Stimulated activated CD4-positive, alpha-beta T cell treated with anti-CD3 and anti-CD28 coated beads, TNF-alpha, amount 100 ng/mL, for 4 hours (primary cell): ENCODE data around the gene ARMC3.
"Not testable (repeated sequence)": the region's sequence is repeated elsewhere in the genome, so short reads cannot be mapped to it uniquely, and the experiment has no call there.

ENCODE experiments used
- DNase-seq, 3 experiments: peaks; one replicate each; pipeline ENCODE4 v3.0.0-alpha.2; 2020; ENCODE audit warnings: low read depth in 3 of 3

Gene ARMC3

GRCh38 chr10:22927166-22927565, 687 bp upstream of the ARMC3 start:
- DNase-seq = no peak

- DNase-seq = not testable (repeated sequence)
These were observed 1.2 kb downstream of the ARMC3 start for GRCh38 chr10:22929053-22929452.

DNA sequence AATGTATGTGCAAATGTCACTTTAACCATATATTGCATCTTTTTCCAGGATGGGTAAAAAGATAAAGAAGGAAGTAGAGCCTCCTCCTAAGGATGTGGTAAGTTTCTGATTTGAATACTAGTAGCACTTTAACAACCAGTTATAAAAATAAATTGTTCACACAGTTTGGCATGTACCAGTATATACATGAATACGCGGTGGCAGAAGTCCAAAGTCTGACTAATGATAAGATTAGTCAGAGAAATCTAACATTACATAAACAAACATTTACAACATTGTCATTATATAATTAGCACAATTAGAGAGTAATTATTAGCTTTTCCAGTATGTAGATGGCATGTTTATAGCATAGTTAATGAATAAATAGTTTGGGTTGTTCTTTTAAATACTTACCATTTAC, 4.1 kb downstream of the ARMC3 start:
- no peak for DNase-seq

- no peak for DNase-seq
These were observed 4.9 kb downstream of the ARMC3 start for GRCh38 chr10:22932626-22933370.

GRCh38 chr10:22934726-22935125, 6.9 kb downstream of the ARMC3 start:
- DNase-seq = no peak

DNA sequence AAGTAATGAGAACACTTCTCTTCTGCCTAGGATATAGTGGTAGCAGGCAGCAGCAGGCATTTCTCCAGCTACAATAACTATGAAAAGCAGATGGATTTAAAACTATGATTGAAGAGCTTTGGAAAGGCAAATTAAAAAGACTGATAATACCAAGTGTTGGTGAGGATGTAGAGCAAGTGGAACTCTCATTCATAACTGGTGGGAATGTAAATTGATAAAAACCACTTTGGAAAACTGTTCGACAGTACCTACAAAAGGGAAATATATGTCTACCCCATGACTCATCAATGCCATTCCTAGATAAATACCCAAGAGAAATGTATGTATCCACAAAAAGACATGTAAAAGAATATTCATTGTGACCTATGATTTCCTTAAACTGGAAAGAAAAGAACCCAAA, 14.6 kb downstream of the ARMC3 start:
- DNase-seq = no peak

GRCh38 chr10:22945934-22946673, 18.3 kb downstream of the ARMC3 start:
- no peak for DNase-seq

DNA sequence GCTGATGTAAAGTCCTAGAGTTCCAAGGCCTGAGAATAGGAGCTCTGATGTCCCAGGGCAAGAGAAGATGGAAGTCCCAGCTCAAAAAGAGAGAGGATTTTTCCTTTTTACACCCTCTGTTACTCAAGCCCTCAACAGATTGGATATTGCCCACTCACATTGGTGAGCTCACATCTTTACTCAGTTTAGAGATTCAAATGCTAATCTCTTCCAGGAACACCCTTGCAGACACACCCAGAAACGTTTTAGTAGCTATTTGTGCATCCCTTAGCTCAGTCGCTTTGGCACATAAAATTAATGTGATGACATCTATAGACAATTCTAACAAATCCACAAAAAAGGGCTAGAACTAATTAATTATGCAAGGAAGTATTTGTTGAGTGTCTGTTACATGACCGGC, 27.1 kb downstream of the ARMC3 start:
- no peak for DNase-seq

DNA sequence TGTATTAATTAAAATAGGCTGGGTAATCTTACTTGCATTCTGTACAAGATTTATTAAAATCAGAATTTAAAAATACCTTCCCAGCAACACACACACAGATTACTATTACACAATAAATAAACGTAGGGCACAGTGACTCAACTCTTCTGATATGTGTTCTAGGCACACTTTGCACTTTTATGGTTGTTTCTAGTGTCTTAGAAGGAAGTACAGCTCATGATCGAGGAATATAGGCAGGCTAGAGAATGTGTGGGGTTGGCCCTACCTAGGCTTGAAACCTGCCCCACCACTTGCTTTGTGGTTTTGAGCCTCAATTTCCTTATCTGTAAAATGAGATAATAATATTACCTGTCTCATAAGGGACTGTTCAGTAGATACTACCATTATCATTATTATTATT, 30.5 kb downstream of the ARMC3 start:
- no peak for DNase-seq

GRCh38 chr10:22959292-22959691, 31.4 kb downstream of the ARMC3 start:
- no peak for DNase-seq

- DNase-seq = no peak
These were observed 32.1 kb downstream of the ARMC3 start for GRCh38 chr10:22959950-22960349.

DNA sequence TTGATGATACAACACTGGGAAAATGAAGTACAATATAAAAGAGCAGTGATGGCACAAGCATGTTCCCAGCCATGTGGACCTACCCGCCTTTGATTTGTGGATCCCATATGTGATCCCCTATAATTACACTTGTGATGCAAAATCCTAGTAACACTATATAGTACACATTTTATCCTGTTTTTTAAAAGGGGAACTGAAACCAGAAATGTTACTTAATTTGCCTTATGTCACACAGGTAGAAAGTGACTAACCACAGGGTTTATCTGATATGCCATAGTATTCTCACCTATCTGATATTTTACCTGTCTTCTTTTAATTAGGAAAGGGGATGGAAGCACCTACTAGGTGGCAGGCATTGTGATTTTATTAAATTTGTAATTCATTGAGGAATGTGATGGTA, 35.0 kb downstream of the ARMC3 start:
- DNase-seq = no peak

GRCh38 chr10:22969704-22970103, 41.9 kb downstream of the ARMC3 start:
- DNase-seq = no peak

DNA sequence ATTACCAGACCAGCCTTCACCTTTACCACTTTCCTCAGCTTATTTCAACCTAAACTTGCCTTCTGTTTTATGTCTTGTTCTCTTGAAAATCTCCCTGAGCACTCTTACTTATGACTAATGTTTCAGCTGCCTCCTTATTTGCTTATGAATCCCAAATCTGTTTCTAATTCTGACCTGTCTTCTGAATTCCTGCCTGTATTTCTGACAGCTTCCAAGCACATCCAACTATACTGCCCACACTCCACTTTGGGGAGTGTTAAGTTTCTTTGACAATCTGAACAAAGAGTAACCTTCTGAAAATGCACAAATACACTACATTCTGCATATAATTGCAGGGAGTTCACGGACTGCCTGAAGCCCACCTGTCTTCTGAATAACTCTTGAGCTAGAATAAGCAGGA, 48.7 kb downstream of the ARMC3 start:
- DNase-seq = no peak

- no peak for DNase-seq
These were observed 49.9 kb downstream of the ARMC3 start for GRCh38 chr10:22977751-22978150.

GRCh38 chr10:22978287-22978686, 50.4 kb downstream of the ARMC3 start:
- DNase-seq = no peak

GRCh38 chr10:22978918-22979317, 51.1 kb downstream of the ARMC3 start:
- no peak for DNase-seq

- DNase-seq = no peak
These were observed 53.0 kb downstream of the ARMC3 start for GRCh38 chr10:22980822-22981221.

DNA sequence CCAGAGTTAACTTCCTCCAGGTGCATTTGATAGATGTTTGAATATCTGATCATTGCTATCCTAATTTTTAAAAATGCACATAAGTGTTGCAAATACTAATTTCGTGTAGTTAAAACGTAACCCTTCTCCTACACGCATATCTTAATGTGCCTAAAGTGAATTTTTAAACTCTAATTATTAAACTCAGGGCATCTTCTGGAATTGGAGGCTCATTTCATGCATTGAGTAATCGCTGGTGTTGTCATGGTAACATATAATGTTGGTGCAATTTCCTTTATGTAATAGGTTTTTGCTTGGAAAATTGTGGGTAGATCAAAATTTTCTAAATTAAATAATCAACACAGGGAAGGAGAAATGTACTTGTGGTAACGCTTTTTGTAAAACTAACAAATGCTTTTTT, 56.2 kb downstream of the ARMC3 start:
- DNase-seq = no peak

DNA sequence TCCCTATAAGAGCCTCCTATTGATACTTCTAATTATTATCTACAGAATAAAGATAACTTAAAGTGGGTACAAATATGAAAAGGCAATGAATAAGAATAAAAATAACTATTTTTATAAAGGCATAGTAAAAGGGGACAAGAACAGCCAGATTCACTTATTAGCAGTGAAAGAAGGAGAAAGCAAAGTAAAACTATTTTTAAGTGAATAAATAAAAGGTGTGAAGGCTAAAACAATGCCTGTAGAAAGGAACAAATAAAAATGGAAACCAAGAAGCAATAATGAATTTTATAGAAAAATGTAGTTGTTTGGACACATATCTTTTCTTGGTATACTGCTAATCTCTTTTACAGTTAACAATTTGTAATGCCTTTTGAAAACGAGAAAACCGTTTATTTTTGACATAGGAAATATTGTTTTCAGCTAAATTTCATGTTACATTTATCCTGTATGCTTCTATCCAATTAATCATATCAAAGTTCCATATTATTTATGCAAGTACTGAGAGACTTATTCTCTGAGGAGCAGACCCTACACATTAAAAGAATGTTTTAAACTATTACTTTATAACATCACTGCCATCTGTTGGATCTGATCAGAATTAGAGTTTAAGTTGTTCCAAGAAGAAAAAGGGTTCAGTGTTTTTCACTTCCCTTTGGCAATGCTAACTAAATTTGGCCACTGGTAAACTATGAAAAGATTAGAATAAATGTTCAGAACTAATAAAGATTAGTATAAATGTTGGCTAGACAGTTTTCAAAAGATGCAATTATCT, 59.1 kb downstream of the ARMC3 start:
- DNase-seq = no peak

GRCh38 chr10:22988581-22989360, 60.9 kb downstream of the ARMC3 start:
- peak; percentile 16 to 62 (median 45) for DNase-seq

DNA sequence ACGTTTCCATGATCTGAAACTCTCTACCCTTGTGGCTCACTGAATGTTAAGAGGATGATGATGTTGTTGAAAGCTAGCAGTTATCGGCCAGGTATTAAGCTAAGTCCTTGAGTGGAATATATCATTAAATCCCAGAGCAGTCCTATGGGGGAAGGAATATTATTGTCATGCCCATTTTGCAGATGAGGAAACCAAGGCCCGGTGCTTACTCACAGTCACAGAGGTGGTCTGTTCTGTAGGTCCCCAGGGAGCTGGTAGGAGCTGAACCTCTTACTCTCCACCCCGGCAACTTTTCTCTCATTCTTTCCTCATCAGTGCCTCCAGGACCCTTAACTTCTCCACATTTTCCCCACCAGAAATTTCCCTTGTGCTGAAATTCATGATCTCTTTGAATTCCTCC, 62.6 kb downstream of the ARMC3 start:
- DNase-seq = no peak
